Measurements from ENCODE around the gene ZBTB16.

DNA sequence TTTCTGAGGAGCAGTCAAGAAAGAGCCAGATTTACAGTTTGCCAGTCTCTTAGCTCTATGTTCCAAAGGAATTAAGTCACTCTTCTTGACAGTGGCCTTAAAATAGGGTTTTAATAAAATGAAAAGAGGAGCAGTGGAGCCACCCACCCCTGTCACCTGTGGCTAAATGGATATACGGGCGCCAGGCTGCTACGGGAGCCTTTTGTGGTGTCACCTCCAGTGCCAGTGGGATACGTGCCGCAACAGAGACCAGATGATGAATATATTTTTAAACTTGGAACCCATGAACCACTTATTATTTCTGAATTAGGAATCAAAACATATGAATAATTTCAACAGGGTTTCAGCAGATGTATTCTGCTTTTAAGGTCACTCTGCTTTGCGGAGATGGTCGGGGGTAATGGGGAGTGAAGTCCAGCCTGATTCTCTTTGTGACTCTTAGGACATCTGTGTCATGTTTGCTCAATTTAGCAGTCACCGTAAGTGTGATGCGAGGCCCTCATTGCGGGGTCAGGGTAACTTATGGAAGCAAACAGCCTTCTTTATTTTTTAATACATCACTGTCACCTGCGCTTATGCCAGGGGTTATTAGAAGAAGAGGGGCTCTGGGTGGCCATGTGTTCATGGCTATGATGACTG lies 64.3 kb downstream of the ZBTB16 start:
- TF ChIP-seq, protein P1, sequence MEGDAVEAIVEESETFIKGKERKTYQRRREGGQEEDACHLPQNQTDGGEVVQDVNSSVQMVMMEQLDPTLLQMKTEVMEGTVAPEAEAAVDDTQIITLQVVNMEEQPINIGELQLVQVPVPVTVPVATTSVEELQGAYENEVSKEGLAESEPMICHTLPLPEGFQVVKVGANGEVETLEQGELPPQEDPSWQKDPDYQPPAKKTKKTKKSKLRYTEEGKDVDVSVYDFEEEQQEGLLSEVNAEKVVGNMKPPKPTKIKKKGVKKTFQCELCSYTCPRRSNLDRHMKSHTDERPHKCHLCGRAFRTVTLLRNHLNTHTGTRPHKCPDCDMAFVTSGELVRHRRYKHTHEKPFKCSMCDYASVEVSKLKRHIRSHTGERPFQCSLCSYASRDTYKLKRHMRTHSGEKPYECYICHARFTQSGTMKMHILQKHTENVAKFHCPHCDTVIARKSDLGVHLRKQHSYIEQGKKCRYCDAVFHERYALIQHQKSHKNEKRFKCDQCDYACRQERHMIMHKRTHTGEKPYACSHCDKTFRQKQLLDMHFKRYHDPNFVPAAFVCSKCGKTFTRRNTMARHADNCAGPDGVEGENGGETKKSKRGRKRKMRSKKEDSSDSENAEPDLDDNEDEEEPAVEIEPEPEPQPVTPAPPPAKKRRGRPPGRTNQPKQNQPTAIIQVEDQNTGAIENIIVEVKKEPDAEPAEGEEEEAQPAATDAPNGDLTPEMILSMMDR (IDR thresholded peaks at IDR 0.05; ENCODE audit: borderline replicate concordance, extremely low read depth, low read length, poor library complexity, severe bottlenecking), result no peak
- TF ChIP-seq EZH2 (IDR thresholded peaks at IDR 0.05; ENCODE audit: borderline replicate concordance, low read depth, low read length, severe bottlenecking), result no peak

All from DND-41 (cell line).